Activated CD4-positive, alpha-beta T cell treated with anti-CD3 and anti-CD28 coated beads, Interleukin-2, amount 10 ng/mL, durations not matched to agents 7 days and 5 days (primary cell): ENCODE data around the gene SIPA1L3. TPM values are rescaled to one million over a fixed set of nuclear protein-coding genes. Genes with fewer than 3 reads are reported as not detected.
"Not testable (repeated sequence)": the region's sequence is repeated elsewhere in the genome, so short reads cannot be mapped to it uniquely, and the experiment has no call there.

Experiments used
- CTCF ChIA-PET: fragments of 350-600 bp; sonication (Branson Sonifier 250); formaldehyde crosslinking; loops from one replicate; lab custom pipeline; 2021; ENCODE audit warnings: antibody characterized with exemption; lab: Charles Lee
- POLR2A ChIA-PET: fragments of 350-600 bp; sonication (Branson Sonifier 250); formaldehyde crosslinking; loops from one replicate; lab custom pipeline; 2021; ENCODE audit warnings: antibody characterized with exemption; lab: Charles Lee
- DNase-seq: peaks from one replicate; pipeline ENCODE4 v3.0.0-alpha.2; 2020
- H3K27ac Mint-ChIP-seq: one replicate; pipeline ENCODE4 v1.8.0; 2021; ENCODE audit warnings: mild to moderate bottlenecking, moderate library complexity, mixed read lengths
- H3K27me3 Mint-ChIP-seq: one replicate; pipeline ENCODE4 v1.8.0; 2021; ENCODE audit warnings: mixed read lengths
- H3K36me3 Mint-ChIP-seq: one replicate; pipeline ENCODE4 v1.8.0; 2021; ENCODE audit warnings: low read depth, mixed read lengths
- H3K4me1 Mint-ChIP-seq: one replicate; pipeline ENCODE4 v1.8.0; 2021; ENCODE audit warnings: mixed read lengths
- H3K4me3 Mint-ChIP-seq: one replicate; pipeline ENCODE4 v1.8.0; 2021; ENCODE audit warnings: mild to moderate bottlenecking, moderate library complexity, mixed read lengths
- H3K9me3 Mint-ChIP-seq: one replicate; pipeline ENCODE4 v1.8.0; 2021; ENCODE audit warnings: mixed read lengths
- total RNA-seq, 2 experiments: library from RNA; stranded (reverse); gene quantifications; one replicate each; pipeline ENCODE4 v1.2.3, GENCODE V29; 2021

The SIPA1L3 gene
- total RNA-seq, 2 experiments from 2014 or later = 17.1 to 25.0 TPM

GRCh38 chr19:37924573-37924972, 17.6 kb downstream of the SIPA1L3 start:
- H3K9me3 Mint-ChIP-seq, H3K36me3 Mint-ChIP-seq, H3K27ac Mint-ChIP-seq, CTCF ChIA-PET, POLR2A ChIA-PET, H3K27me3 Mint-ChIP-seq, DNase-seq, H3K4me3 Mint-ChIP-seq: not testable (repeated sequence)
- H3K4me1 Mint-ChIP-seq = peaks cover 16% of the 10 kb centered on the region

GRCh38 chr19:37925212-37925611, 18.2 kb downstream of the SIPA1L3 start:
- H3K4me1 Mint-ChIP-seq = peaks cover 15% of the 10 kb centered on the region
- H3K9me3 Mint-ChIP-seq = no peaks in the 10 kb centered on the region
- H3K36me3 Mint-ChIP-seq = peaks cover 2% of the 10 kb centered on the region
- CTCF ChIA-PET = interaction anchor here (0.6 kb wide), 1 partner anchor 365 kb away, joined by 3 read pairs; no protein-coding TSS in a partner anchor
- no peak overlapping the region for H3K4me3 Mint-ChIP-seq
- H3K27me3 Mint-ChIP-seq = no peaks in the 10 kb centered on the region
- no peak for DNase-seq
- H3K27ac Mint-ChIP-seq = no peak overlapping the region
- POLR2A ChIA-PET = no interaction called here

DNA sequence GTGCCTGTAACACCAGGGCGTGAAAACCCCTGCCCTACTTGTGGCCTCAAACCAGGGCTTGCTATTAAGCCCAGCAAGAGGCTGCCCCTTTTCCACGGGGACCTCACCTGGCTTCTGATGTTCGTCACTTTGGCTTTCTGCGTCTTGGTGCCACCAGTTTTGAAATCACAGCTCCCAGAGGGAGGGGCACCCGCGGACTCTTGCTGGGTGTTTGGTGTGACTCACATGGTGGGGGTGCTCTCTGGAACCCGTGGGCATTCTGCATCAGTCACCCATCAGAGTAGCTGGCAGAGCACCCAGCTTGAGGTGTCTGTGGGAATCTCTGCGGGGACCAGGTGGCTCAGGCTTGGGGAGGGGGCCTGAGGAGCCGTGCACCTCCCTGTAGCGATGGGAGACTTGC, 19.2 kb downstream of the SIPA1L3 start:
- no peak for DNase-seq
- ChIA-PET CTCF (interaction anchor here (0.6 to 0.8 kb wide), 3 partner anchors 18 to 1799 kb away, joined by 3 to 4 read pairs (median 3); no protein-coding TSS in a partner anchor), POLR2A (no interaction called here)
- H3K4me3 Mint-ChIP-seq = no peak overlapping the region
- H3K27ac Mint-ChIP-seq = no peak overlapping the region
- H3K9me3 Mint-ChIP-seq = peaks cover 4% of the 10 kb centered on the region
- H3K4me1 Mint-ChIP-seq = peaks cover 6% of the 10 kb centered on the region
- peaks cover 2% of the 10 kb centered on the region for H3K36me3 Mint-ChIP-seq
- H3K27me3 Mint-ChIP-seq = no peaks in the 10 kb centered on the region

DNA sequence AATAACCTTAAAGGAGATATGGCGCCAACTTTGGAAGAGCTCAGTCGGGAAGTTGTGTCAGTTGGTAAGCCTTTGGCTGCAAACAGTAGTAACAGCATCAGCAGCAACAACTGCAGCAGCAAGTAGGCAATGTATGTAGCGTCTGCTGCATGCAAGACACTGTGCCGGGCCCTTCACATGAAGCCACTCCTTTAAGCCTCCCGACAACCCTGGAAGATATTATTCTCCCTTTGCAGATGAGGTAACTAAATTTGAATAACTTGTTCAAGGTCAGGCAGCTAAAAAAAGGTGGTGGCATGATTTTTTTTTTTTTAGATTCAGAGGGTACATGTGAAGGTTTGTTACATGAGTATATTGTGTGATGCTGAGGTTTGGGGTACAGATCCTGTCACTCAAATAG, 19.7 kb downstream of the SIPA1L3 start:
- DNase-seq = no peak
- Mint-ChIP-seq H3K27ac (no peak overlapping the region), H3K9me3 (peaks cover 4% of the 10 kb centered on the region), H3K4me1 (peaks cover 5% of the 10 kb centered on the region), H3K27me3 (no peaks in the 10 kb centered on the region), H3K36me3 (peaks cover 2% of the 10 kb centered on the region), H3K4me3 (no peak overlapping the region)
- POLR2A ChIA-PET = no interaction called here
- CTCF ChIA-PET = interaction anchor here (0.6 to 0.8 kb wide), 4 partner anchors 18 to 1539 kb away, joined by 3 to 4 read pairs (median 4); no protein-coding TSS in a partner anchor

GRCh38 chr19:37928527-37929286, 21.7 kb downstream of the SIPA1L3 start:
- ChIA-PET CTCF (no interaction called here), POLR2A (no interaction called here)

GRCh38 chr19:37929355-37929923, 22.4 kb downstream of the SIPA1L3 start:
- CTCF ChIA-PET = no interaction called here
- no peak for DNase-seq

More at GRCh38 chr19:37928527-37929286, 21.7 kb downstream of the SIPA1L3 start:
- Mint-ChIP-seq H3K27me3 (no peaks in the 10 kb centered on the region), H3K4me1 (peaks cover 8% of the 10 kb centered on the region), H3K9me3 (peaks cover 4% of the 10 kb centered on the region), H3K4me3 (no peak overlapping the region), H3K36me3 (peaks cover 5% of the 10 kb centered on the region), H3K27ac (no peak overlapping the region)
- no peak for DNase-seq

DNA sequence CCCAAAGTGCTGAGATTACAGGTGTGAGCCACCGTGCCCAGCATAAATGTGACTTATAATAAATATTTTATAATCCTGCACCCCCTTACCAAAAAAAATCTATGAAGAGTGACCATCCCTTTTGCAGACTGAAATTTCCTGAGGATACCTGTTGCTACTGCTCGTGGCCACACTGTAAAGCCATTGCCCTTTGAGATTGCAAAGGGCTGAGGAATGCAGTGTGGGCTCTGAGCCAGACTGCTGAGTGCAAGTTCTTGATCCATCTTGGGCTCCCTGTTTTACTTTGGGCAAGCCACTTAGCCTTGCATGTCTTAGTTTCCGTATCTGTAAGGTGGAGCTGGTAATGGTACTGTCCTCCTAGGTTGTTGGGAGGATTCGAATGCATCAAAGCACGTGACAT, 23.4 kb downstream of the SIPA1L3 start:
- no peak overlapping the region for H3K27ac Mint-ChIP-seq
- ChIA-PET POLR2A (no interaction called here), CTCF (no interaction called here)
- no peak overlapping the region for H3K4me3 Mint-ChIP-seq
- no peaks in the 10 kb centered on the region for H3K27me3 Mint-ChIP-seq
- H3K9me3 Mint-ChIP-seq = peaks cover 16% of the 10 kb centered on the region
- peaks cover 8% of the 10 kb centered on the region for H3K4me1 Mint-ChIP-seq
- H3K36me3 Mint-ChIP-seq = peaks cover 3% of the 10 kb centered on the region
- no peak for DNase-seq

More at GRCh38 chr19:37929355-37929923, 22.4 kb downstream of the SIPA1L3 start:
- H3K36me3 Mint-ChIP-seq = peaks cover 5% of the 10 kb centered on the region
- H3K27ac Mint-ChIP-seq = no peak overlapping the region
- H3K9me3 Mint-ChIP-seq = peaks cover 8% of the 10 kb centered on the region
- peaks cover 8% of the 10 kb centered on the region for H3K4me1 Mint-ChIP-seq
- H3K27me3 Mint-ChIP-seq = no peaks in the 10 kb centered on the region
- POLR2A ChIA-PET = no interaction called here
- H3K4me3 Mint-ChIP-seq = no peak overlapping the region

- H3K36me3 Mint-ChIP-seq = peaks cover 5% of the 10 kb centered on the region
- DNase-seq = no peak
- H3K27ac Mint-ChIP-seq = no peak overlapping the region
- ChIA-PET CTCF (interaction anchor here (0.5 to 1.5 kb wide), 4 partner anchors 22 to 1709 kb away, joined by 3 to 5 read pairs (median 4); no protein-coding TSS in a partner anchor), POLR2A (no interaction called here)
- H3K4me3 Mint-ChIP-seq = no peak overlapping the region
- H3K4me1 Mint-ChIP-seq = peaks cover 8% of the 10 kb centered on the region
- peaks cover 22% of the 10 kb centered on the region for H3K9me3 Mint-ChIP-seq
- H3K27me3 Mint-ChIP-seq = no peaks in the 10 kb centered on the region
Measured at GRCh38 chr19:37931881-37932655, 25.1 kb downstream of the SIPA1L3 start.

GRCh38 chr19:37932985-37933936, 26.3 kb downstream of the SIPA1L3 start:
- POLR2A ChIA-PET = no interaction called here
- Mint-ChIP-seq H3K27me3 (no peaks in the 10 kb centered on the region), H3K9me3 (peaks cover 22% of the 10 kb centered on the region), H3K4me1 (peaks cover 8% of the 10 kb centered on the region), H3K4me3 (no peak overlapping the region), H3K27ac (no peak overlapping the region), H3K36me3 (peaks cover 5% of the 10 kb centered on the region)
- CTCF ChIA-PET = interaction anchor here (0.5 to 1.5 kb wide), 3 partner anchors 21 to 47 kb away, joined by 3 read pairs; no protein-coding TSS in a partner anchor
- DNase-seq = no peak

- CTCF ChIA-PET = interaction anchor here (0.5 kb wide), 1 partner anchor 27 kb away, joined by 3 read pairs; no protein-coding TSS in a partner anchor
Measured at GRCh38 chr19:37933937-37934358, 26.9 kb downstream of the SIPA1L3 start.

GRCh38 chr19:37935341-37935740, 28.3 kb downstream of the SIPA1L3 start:
- Mint-ChIP-seq H3K27ac (no peak overlapping the region), H3K36me3 (peaks cover 5% of the 10 kb centered on the region), H3K27me3 (no peaks in the 10 kb centered on the region), H3K9me3 (peaks cover 24% of the 10 kb centered on the region), H3K4me1 (peaks cover 4% of the 10 kb centered on the region), H3K4me3 (no peak overlapping the region)
- DNase-seq = no peak
- ChIA-PET CTCF (no interaction called here), POLR2A (no interaction called here)

More at GRCh38 chr19:37933937-37934358, 26.9 kb downstream of the SIPA1L3 start:
- Mint-ChIP-seq H3K36me3 (peaks cover 5% of the 10 kb centered on the region), H3K4me1 (peaks cover 4% of the 10 kb centered on the region), H3K27ac (no peak overlapping the region), H3K27me3 (no peaks in the 10 kb centered on the region), H3K9me3 (peaks cover 23% of the 10 kb centered on the region), H3K4me3 (no peak overlapping the region)
- POLR2A ChIA-PET = no interaction called here
- DNase-seq = no peak

- POLR2A ChIA-PET = no interaction called here
- Mint-ChIP-seq H3K4me1 (peaks cover 4% of the 10 kb centered on the region), H3K27ac (no peak overlapping the region), H3K4me3 (no peak overlapping the region), H3K27me3 (no peaks in the 10 kb centered on the region), H3K36me3 (peaks cover 5% of the 10 kb centered on the region), H3K9me3 (peaks cover 20% of the 10 kb centered on the region)
- CTCF ChIA-PET = no interaction called here
- DNase-seq = no peak
Measured at GRCh38 chr19:37936166-37936565, 29.2 kb downstream of the SIPA1L3 start.
